ENCODE measurements around the gene TMEM44.

Gene TMEM44

DNA sequence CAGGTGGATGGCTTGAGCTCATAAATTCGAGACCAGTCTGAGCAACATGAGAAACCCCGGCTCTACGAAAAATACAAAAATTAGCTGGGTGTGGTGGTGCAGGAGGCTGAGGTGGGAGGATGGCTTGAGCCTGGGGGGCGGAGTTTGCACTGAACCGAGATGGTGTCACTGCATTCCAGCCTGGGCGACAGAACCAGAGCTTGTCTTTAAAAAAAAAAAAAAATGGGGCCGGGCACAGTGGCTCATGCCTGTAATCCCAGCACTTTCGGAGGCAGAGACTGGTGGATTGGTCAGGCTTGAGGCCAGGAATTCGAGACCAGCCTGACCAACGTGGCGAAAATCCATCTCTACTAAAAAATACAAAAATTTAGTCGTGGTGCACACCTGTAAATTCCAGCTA, 64.0 kb downstream of the TMEM44 start:
- H3K4me3 ChIP-seq (ENCODE audit: low read depth, low read length): no peak overlapping the region
- TF ChIP-seq, protein P1, sequence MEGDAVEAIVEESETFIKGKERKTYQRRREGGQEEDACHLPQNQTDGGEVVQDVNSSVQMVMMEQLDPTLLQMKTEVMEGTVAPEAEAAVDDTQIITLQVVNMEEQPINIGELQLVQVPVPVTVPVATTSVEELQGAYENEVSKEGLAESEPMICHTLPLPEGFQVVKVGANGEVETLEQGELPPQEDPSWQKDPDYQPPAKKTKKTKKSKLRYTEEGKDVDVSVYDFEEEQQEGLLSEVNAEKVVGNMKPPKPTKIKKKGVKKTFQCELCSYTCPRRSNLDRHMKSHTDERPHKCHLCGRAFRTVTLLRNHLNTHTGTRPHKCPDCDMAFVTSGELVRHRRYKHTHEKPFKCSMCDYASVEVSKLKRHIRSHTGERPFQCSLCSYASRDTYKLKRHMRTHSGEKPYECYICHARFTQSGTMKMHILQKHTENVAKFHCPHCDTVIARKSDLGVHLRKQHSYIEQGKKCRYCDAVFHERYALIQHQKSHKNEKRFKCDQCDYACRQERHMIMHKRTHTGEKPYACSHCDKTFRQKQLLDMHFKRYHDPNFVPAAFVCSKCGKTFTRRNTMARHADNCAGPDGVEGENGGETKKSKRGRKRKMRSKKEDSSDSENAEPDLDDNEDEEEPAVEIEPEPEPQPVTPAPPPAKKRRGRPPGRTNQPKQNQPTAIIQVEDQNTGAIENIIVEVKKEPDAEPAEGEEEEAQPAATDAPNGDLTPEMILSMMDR (IDR thresholded peaks at IDR 0.05; ENCODE audit: low read depth, low read length, missing control alignments): no peak

DNA sequence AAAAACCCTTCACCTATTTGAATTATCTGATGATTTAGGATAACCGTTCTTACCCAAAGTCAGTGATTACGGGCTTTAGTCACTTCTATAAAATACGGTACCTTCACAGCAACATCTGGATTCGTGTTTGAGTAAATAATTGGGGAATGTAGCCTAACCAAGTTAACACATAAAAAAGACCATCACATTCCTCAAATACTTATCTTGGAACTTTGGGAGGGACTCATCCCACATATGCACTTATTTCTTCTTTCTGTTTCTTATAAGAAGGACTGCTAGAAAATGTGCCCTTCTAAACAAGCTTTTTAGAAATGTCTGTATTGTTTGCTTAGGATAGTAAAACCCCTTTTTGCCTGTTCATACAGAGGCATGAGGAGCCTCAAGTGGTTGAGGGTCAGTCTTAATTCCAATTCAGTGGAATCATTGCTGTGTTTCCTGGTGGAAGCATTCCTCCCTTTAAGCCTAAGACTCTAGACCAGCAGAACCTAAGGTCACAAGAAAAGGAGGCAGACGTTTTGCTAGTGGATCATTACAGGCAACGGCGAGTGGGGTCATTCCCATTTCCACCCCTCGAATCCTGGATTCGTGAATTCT, 67.5 kb downstream of the TMEM44 start:
- no peak overlapping the region for H3K4me3 ChIP-seq (ENCODE audit: low read depth, low read length)
- TF ChIP-seq, protein P1 (IDR thresholded peaks at IDR 0.05; ENCODE audit: low read depth, low read length, missing control alignments): no peak
- DNase-seq (ENCODE audit: low read depth): no peak

More for the DNA sequence above, 64.0 kb downstream of the TMEM44 start:
- no peak for DNase-seq (ENCODE audit: low read depth)

DNA sequence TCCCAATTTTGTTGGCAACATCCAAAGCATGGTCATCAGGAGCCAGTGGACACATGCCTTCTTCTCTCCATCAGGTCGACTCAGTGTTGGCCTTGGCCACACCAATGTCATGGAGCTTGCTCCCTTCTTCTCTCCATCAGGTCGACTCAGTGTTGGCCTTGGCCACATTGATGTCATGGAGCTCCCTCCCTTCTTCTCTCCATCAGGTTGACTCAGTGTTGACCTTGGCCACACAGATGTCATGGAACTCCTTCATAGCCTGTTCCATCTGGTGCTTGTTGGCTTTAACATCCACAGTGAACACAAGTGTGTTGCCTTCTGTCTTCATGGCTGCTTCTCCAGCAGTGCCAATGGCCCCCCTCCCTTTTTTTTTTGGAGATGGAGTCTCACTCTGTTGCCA, 70.2 kb downstream of the TMEM44 start:
- DNase-seq (ENCODE audit: low read depth): no peak
- TF ChIP-seq, protein P1 (IDR thresholded peaks at IDR 0.05; ENCODE audit: low read depth, low read length, missing control alignments): no peak

DNA sequence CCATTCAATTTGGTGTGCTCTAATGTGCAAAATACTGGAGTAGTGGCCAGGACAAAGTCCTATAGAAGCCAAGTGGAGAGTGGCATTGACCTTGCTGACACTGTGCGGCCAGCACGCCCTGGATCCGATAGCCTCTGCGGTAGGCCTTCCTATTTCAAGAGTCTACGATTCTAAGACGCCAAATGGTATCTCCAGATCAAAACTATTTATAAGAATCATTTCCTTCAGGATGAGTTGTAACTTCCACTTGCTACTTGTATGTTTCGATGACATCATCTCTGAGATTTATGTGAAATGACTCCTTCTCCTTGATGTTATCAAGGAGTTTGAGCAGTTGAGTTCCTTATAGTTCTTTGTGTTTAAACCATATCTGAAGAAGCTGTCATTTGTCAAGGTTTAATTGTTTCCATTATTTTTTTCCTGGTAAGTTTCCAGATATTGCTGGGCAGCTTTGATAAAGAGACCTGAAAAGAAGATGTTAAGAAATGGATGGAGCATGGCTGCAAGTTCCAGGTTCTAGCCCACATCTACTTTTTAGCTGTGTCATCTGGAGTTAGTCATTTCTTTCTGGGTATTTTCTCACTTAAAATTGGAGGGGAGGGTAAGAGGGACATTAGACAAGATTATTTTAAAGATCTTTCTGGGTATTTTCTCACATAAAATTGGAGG, 71.8 kb downstream of the TMEM44 start:
- no peak for DNase-seq (ENCODE audit: low read depth)
- TF ChIP-seq, protein P1 (IDR thresholded peaks at IDR 0.05; ENCODE audit: low read depth, low read length, missing control alignments): no peak
- H3K4me3 ChIP-seq (ENCODE audit: low read depth, low read length): no peak overlapping the region

More for the DNA sequence above, 70.2 kb downstream of the TMEM44 start:
- no peak overlapping the region for H3K4me3 ChIP-seq (ENCODE audit: low read depth, low read length)

DNA sequence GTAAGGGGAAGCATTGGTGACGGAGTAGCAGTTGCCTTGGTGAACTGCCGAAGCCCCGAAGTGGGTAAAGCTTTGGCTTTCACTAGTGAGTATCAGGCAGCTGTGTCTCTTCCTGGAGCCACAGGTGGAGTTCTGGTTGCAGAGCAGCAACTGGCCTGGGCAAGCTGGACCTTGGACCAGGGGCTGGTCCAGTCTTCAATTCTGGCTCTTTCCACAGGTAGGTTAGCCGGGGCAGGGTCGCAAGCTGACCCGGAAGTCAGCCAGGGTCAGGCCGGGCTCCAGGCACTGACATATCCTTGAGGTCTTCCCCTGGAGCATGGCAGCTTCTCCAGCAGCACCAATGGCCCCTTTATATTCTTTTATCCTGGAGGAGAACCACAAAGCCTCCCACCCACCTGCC, 73.2 kb downstream of the TMEM44 start:
- DNase-seq (ENCODE audit: low read depth): no peak
- no peak overlapping the region for H3K4me3 ChIP-seq (ENCODE audit: low read depth, low read length)
- TF ChIP-seq, protein P1 (IDR thresholded peaks at IDR 0.05; ENCODE audit: low read depth, low read length, missing control alignments): no peak

DNA sequence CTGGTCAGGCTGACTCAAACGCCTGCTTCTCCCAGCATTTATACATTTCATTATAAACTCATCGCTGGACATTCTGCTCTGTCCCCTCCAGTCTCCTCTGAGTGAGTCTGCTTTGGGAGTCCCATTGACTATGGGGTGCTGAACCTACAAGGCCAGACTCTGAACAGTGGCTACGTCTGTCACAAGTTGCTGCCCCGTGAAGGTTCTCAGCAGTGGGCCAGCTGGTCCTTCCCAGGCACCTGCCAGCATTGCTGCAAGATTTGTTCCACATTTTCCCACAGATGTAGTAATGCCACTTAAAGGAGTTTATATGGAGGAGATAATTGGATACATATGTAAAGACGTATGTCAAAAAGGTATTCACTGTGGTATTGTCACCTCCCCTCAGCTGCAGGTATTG, 73.7 kb downstream of the TMEM44 start:
- TF ChIP-seq, protein P1 (IDR thresholded peaks at IDR 0.05; ENCODE audit: low read depth, low read length, missing control alignments): no peak
- H3K4me3 ChIP-seq (ENCODE audit: low read depth, low read length): no peak overlapping the region
- DNase-seq (ENCODE audit: low read depth): no peak
